HG03196 (cell line): ENCODE data around the gene TP53TG3B.
"Not testable (repeated sequence)": the region's sequence is repeated elsewhere in the genome, so short reads cannot be mapped to it uniquely, and the experiment has no call there.

Source experiments
- ATAC-seq: cut with Tn5 transposase; IDR thresholded peaks from one replicate; pipeline ENCODE4 v1.9.1; 2021; ENCODE audit not compliant: unreplicated experiment

Gene TP53TG3B

GRCh38 chr16:33360541-33360940, at the start of gene TP53TG3B:
Gene TP53TG3B, plus strand, starts transcription at chr16:33360841. Its CDS starts 68 bp downstream, at chr16:33360909.
- not testable (repeated sequence) for ATAC-seq

- ATAC-seq: not testable (repeated sequence)
Measured at GRCh38 chr16:33336226-33337012, 24.2 kb upstream of the TP53TG3B start.

GRCh38 chr16:33337627-33338542, 22.8 kb upstream of the TP53TG3B start:
- ATAC-seq: not testable (repeated sequence)

GRCh38 chr16:33338543-33338951, 22.1 kb upstream of the TP53TG3B start:
- ATAC-seq: not testable (repeated sequence)

- ATAC-seq: not testable (repeated sequence)
Measured at GRCh38 chr16:33339093-33340061, 21.3 kb upstream of the TP53TG3B start.
